Liver (tissue), 9 donors: ENCODE measurements around the gene ABCC1. TPM values are rescaled to one million over a fixed set of nuclear protein-coding genes. Genes with fewer than 3 reads are reported as not detected.

Experiments used
- DNase-seq: peaks from one replicate; pipeline ENCODE4 v3.0.0-alpha.2; 2017; ENCODE audit warnings: low spot score
- H3K27ac ChIP-seq, 2 donors: one replicate each; pipeline ENCODE4 v1.7.0; 2013; ENCODE audit warnings: inconsistent platforms in 2 of 2, low read length in 2 of 2, control low read depth in 1 of 2, low read depth in 1 of 2, mild to moderate bottlenecking in 1 of 2
- H3K27me3 ChIP-seq, 4 donors: one replicate each; pipeline versions ENCODE4 v1.6.1 to v1.7.0; 2013; ENCODE audit warnings: low read length in 3 of 4, inconsistent platforms in 1 of 4, mild to moderate bottlenecking in 1 of 4, moderate library complexity in 1 of 4; ENCODE audit not compliant: control insufficient read depth in 4 of 4, insufficient read depth in 4 of 4
- H3K36me3 ChIP-seq, 4 donors: one replicate each; pipeline versions ENCODE4 v1.6.1 to v1.7.0; 2013; ENCODE audit warnings: low read length in 3 of 4, mild to moderate bottlenecking in 3 of 4, low read depth in 1 of 4, moderate library complexity in 1 of 4; ENCODE audit not compliant: control insufficient read depth in 4 of 4, insufficient read depth in 3 of 4
- H3K4me1 ChIP-seq, 4 donors: one replicate each; pipeline versions ENCODE4 v1.6.1 to v1.7.0; 2013; ENCODE audit warnings: low read length in 3 of 4, mild to moderate bottlenecking in 3 of 4, moderate library complexity in 1 of 4; ENCODE audit not compliant: control insufficient read depth in 4 of 4, insufficient read depth in 4 of 4
- H3K4me3 ChIP-seq, 3 donors: one replicate each; pipeline versions ENCODE4 v1.6.1 to v1.7.0; 2013; ENCODE audit warnings: low read length in 3 of 3, control low read depth in 1 of 3, low read depth in 1 of 3, mild to moderate bottlenecking in 1 of 3
- H3K9ac ChIP-seq, 2 donors: one replicate each; pipeline ENCODE4 v1.7.0; 2013; ENCODE audit warnings: low read length in 2 of 2, mild to moderate bottlenecking in 2 of 2, moderate library complexity in 2 of 2, control low read depth in 1 of 2, low read depth in 1 of 2
- H3K9me3 ChIP-seq, 4 donors: one replicate each; pipeline versions ENCODE4 v1.6.1 to v1.7.0; 2013; ENCODE audit warnings: low read length in 3 of 4; ENCODE audit not compliant: control insufficient read depth in 4 of 4
- FOXA2 ChIP-seq: IDR thresholded peaks from 2 replicates; pipeline ENCODE4 v1.6.1; 2016; ENCODE audit warnings: antibody characterized with exemption
- GABPA ChIP-seq, 2 donors: IDR thresholded peaks in 1 of 2; conservative IDR thresholded peaks in 1 of 2; 2 replicates each; pipeline ENCODE4 v1.6.1; 2016; ENCODE audit warnings: antibody characterized with exemption in 2 of 2, mild to moderate bottlenecking in 1 of 2, moderate library complexity in 1 of 2
- HNF4A ChIP-seq, 2 donors: conservative IDR thresholded peaks; 2 replicates each; pipeline ENCODE4 v1.6.1; 2016; ENCODE audit warnings: antibody characterized with exemption in 2 of 2, mild to moderate bottlenecking in 2 of 2
- HNF4G ChIP-seq: IDR thresholded peaks from 2 replicates; pipeline ENCODE4 v1.6.1; 2016; ENCODE audit warnings: antibody characterized with exemption
- JUND ChIP-seq, 2 donors: IDR thresholded peaks; 2 replicates each; pipeline ENCODE4 v1.6.1; 2016; ENCODE audit warnings: antibody characterized with exemption in 2 of 2
- MAX ChIP-seq: IDR thresholded peaks from 2 replicates; pipeline ENCODE4 v1.6.1; 2016; ENCODE audit warnings: antibody characterized with exemption
- RAD21 ChIP-seq, 2 donors: IDR thresholded peaks; 2 replicates each; pipeline ENCODE4 v1.6.1; 2016; ENCODE audit warnings: antibody characterized with exemption in 2 of 2, mild to moderate bottlenecking in 2 of 2
- RXRA ChIP-seq, 2 donors: IDR thresholded peaks; 2 replicates each; pipeline ENCODE4 v1.6.1; 2017 to 2018; ENCODE audit warnings: antibody characterized with exemption in 2 of 2, mild to moderate bottlenecking in 1 of 2
- SP1 ChIP-seq: IDR thresholded peaks from 2 replicates; pipeline ENCODE4 v1.6.1; 2018; ENCODE audit warnings: antibody characterized with exemption, mild to moderate bottlenecking
- TAF1 ChIP-seq: conservative IDR thresholded peaks from 2 replicates; pipeline ENCODE4 v1.6.1; 2016; ENCODE audit warnings: antibody characterized with exemption, mild to moderate bottlenecking
- YY1 ChIP-seq: IDR thresholded peaks from 2 replicates; pipeline ENCODE4 v1.6.1; 2016; ENCODE audit warnings: antibody characterized with exemption, mild to moderate bottlenecking
- ZBTB33 ChIP-seq: IDR thresholded peaks from 2 replicates; pipeline ENCODE4 v1.6.1; 2016; ENCODE audit warnings: antibody characterized with exemption
- WGBS: extraction: QIAGEN DNeasy Blood & Tissue Kit; methylation state at CpG from one replicate; pipeline ENCODE4 v1.1.7; 2013; 5-methylcytosine and 5-hydroxymethylcytosine counted together
- polyA plus RNA-seq, 2 donors: library from polyadenylated mRNA; stranded (reverse) in 1 of 2; unstranded in 1 of 2; fragments of 200-250 nt in 1 of 2; fragments of >200 nt in 1 of 2; fragmentation: Nextera tagmentation in 1 of 2; extraction: Ambion mirVana in 1 of 2; gene quantifications; one replicate each; pipeline versions ENCODE4 v1.2.1 to v1.2.3, GENCODE V29; 2013 to 2015
- total RNA-seq, 2 donors: library from RNA; depleted of rRNA; stranded (reverse); fragments of >200 nt; gene quantifications; one replicate each; pipeline ENCODE4 v1.2.3, GENCODE V29; 2014
- TF ChIP-seq, protein P1 (sequence below): IDR thresholded peaks from 2 replicates; pipeline ENCODE4 v1.6.1; 2016; ENCODE audit warnings: antibody characterized with exemption
- TF ChIP-seq, protein P2 (sequence below): IDR thresholded peaks from 2 replicates; pipeline ENCODE4 v1.6.1; 2016; ENCODE audit warnings: antibody characterized with exemption, mild to moderate bottlenecking
- TF ChIP-seq, protein P3 (sequence below): fragments of 150-350 bp; IDR thresholded peaks from 2 replicates; pipeline ENCODE4 v1.5.1; 2017; ENCODE audit warnings: improper control_type of control experiment, low read depth, low read length; ENCODE audit not compliant: missing input control
- donor health status: healthy.
- donor health status: healthy.
- donor health status: healthy.
- donor health status: healthy.
- donor health status: healthy.

The ABCC1 gene
- total and polyA plus RNA-seq, 4 donors = 0.85 to 7.7 (median 4.2) TPM

- Histone ChIP-seq H3K9me3 (peaks cover 4 to 10% (median 6%) of the 10 kb centered on the region in 4 donors), H3K9ac (no peak overlapping the region), H3K27ac (peak overlapping the region in 1 of 2 donors; percentile 20), H3K4me3 (no peak overlapping the region), H3K27me3 (peaks cover 0 to 2% (median 0%) of the 10 kb centered on the region in 4 donors), H3K36me3 (no peaks in the 10 kb centered on the region), H3K4me1 (no peaks in the 10 kb centered on the region)
- TF ChIP-seq SP1 (no peak), HNF4A (conservative IDR thresholded peaks at IDR 0.05) (no peak), HNF4G (no peak)
- TF ChIP-seq, protein P1, sequence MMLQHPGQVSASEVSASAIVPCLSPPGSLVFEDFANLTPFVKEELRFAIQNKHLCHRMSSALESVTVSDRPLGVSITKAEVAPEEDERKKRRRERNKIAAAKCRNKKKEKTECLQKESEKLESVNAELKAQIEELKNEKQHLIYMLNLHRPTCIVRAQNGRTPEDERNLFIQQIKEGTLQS = no peak
- TF ChIP-seq, protein P2, sequence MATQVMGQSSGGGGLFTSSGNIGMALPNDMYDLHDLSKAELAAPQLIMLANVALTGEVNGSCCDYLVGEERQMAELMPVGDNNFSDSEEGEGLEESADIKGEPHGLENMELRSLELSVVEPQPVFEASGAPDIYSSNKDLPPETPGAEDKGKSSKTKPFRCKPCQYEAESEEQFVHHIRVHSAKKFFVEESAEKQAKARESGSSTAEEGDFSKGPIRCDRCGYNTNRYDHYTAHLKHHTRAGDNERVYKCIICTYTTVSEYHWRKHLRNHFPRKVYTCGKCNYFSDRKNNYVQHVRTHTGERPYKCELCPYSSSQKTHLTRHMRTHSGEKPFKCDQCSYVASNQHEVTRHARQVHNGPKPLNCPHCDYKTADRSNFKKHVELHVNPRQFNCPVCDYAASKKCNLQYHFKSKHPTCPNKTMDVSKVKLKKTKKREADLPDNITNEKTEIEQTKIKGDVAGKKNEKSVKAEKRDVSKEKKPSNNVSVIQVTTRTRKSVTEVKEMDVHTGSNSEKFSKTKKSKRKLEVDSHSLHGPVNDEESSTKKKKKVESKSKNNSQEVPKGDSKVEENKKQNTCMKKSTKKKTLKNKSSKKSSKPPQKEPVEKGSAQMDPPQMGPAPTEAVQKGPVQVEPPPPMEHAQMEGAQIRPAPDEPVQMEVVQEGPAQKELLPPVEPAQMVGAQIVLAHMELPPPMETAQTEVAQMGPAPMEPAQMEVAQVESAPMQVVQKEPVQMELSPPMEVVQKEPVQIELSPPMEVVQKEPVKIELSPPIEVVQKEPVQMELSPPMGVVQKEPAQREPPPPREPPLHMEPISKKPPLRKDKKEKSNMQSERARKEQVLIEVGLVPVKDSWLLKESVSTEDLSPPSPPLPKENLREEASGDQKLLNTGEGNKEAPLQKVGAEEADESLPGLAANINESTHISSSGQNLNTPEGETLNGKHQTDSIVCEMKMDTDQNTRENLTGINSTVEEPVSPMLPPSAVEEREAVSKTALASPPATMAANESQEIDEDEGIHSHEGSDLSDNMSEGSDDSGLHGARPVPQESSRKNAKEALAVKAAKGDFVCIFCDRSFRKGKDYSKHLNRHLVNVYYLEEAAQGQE = no peak
- WGBS = 81% methylated on average over 7 of the region's 7 CpGs
- DNase-seq = no peak
Observed at GRCh38 chr16:15976929-15977637, 27.7 kb downstream of the ABCC1 start.

DNA sequence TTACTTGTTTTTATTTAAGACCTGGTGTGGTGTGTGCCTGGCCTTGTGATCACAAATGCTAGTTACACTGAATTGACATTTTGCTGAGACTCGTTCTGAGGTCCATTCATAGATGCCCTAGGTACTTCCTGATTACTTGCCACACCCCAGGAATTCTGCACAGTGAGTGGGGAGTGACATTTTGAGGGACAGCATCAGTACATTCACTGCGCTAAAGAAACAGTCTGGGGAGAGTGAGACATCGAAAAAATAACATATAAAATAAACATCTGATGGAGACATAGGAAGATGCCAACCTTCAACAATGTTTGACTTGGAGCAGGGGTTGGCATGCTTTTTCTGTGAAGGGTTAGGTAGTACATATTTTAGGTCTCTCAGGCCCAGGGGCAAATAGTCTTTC lies 30.4 kb downstream of the ABCC1 start:
- WGBS = 86% methylated on average over 3 of the region's 3 CpGs
- H3K36me3 ChIP-seq = no peaks in the 10 kb centered on the region
- peaks cover 4 to 11% (median 4%) of the 10 kb centered on the region in 4 donors for H3K9me3 ChIP-seq

More for the DNA sequence above, 30.4 kb downstream of the ABCC1 start:
- Histone ChIP-seq H3K9ac (no peak overlapping the region), H3K27ac (no peak overlapping the region), H3K27me3 (peaks cover 0 to 2% (median 0%) of the 10 kb centered on the region in 4 donors), H3K4me1 (no peaks in the 10 kb centered on the region), H3K4me3 (no peak overlapping the region)
- no peak for DNase-seq
- TF ChIP-seq RXRA (IDR thresholded peaks at IDR 0.05) = no peak
- TF ChIP-seq GABPA (IDR thresholded peaks at IDR 0.05 in 1 of 2, conservative IDR thresholded peaks at IDR 0.05 in 1 of 2) = no peak
- TF ChIP-seq MAX = no peak
- no peak for TF ChIP-seq RAD21 (IDR thresholded peaks at IDR 0.05)
- TF ChIP-seq ZBTB33 = no peak
- TF ChIP-seq TAF1 = no peak
- no peak for TF ChIP-seq YY1
- no peak for TF ChIP-seq FOXA2
- TF ChIP-seq HNF4A (conservative IDR thresholded peaks at IDR 0.05) = no peak
- TF ChIP-seq, protein P1 = no peak
- TF ChIP-seq, protein P2 = no peak
- TF ChIP-seq, protein P3, sequence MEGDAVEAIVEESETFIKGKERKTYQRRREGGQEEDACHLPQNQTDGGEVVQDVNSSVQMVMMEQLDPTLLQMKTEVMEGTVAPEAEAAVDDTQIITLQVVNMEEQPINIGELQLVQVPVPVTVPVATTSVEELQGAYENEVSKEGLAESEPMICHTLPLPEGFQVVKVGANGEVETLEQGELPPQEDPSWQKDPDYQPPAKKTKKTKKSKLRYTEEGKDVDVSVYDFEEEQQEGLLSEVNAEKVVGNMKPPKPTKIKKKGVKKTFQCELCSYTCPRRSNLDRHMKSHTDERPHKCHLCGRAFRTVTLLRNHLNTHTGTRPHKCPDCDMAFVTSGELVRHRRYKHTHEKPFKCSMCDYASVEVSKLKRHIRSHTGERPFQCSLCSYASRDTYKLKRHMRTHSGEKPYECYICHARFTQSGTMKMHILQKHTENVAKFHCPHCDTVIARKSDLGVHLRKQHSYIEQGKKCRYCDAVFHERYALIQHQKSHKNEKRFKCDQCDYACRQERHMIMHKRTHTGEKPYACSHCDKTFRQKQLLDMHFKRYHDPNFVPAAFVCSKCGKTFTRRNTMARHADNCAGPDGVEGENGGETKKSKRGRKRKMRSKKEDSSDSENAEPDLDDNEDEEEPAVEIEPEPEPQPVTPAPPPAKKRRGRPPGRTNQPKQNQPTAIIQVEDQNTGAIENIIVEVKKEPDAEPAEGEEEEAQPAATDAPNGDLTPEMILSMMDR = no peak
- TF ChIP-seq HNF4G = no peak
- no peak for TF ChIP-seq JUND (IDR thresholded peaks at IDR 0.05)
